Sigmoid colon (tissue), 7 donors: ENCODE data around the gene KCNIP3. TPM values are rescaled to one million over a fixed set of nuclear protein-coding genes. Genes with fewer than 3 reads are reported as not detected.

Experiments
- DNase-seq: peaks from one replicate; pipeline ENCODE4 v3.0.0-alpha.2; 2019
- H3K27ac ChIP-seq, 4 donors: fragments of 200-600 bp; sonication (generic); one replicate each; pipeline ENCODE4 v1.5.1; 2016 to 2019; ENCODE audit warnings: mild to moderate bottlenecking in 1 of 4
- H3K27me3 ChIP-seq, 3 donors: fragments of 200-600 bp; sonication (generic); one replicate each; pipeline ENCODE4 v1.5.1; 2019; ENCODE audit warnings: mild to moderate bottlenecking in 1 of 3
- H3K36me3 ChIP-seq, 4 donors: fragments of 200-600 bp; sonication (generic); one replicate each; pipeline ENCODE4 v1.5.1; 2016 to 2019
- H3K4me1 ChIP-seq, 4 donors: fragments of 200-600 bp; sonication (generic); one replicate each; pipeline ENCODE4 v1.5.1; 2017 to 2019
- H3K4me3 ChIP-seq, 4 donors: fragments of 200-600 bp; sonication (generic); one replicate each; pipeline ENCODE4 v1.5.1; 2017 to 2019; ENCODE audit warnings: mild to moderate bottlenecking in 2 of 4, moderate library complexity in 1 of 4
- H3K9me3 ChIP-seq, 4 donors: fragments of 200-600 bp in 3 of 4; sonication (generic) in 3 of 4; one replicate each; pipeline versions ENCODE4 v1.5.1 to v1.6.1; 2013 to 2019
- EP300 ChIP-seq, 4 donors: sonication (generic); formaldehyde crosslinking; IDR thresholded peaks; one replicate each; pipeline ENCODE4 v1.6.1; 2017; ENCODE audit warnings: antibody characterized with exemption in 4 of 4
- POLR2A ChIP-seq, 2 donors: fragments of 450-650 bp; IDR thresholded peaks; one replicate each; pipeline ENCODE4 v1.6.1; 2016; ENCODE audit warnings: antibody characterized with exemption in 2 of 2, mild to moderate bottlenecking in 2 of 2, moderate library complexity in 2 of 2
- POLR2AphosphoS5 ChIP-seq, 4 donors: sonication (generic); formaldehyde crosslinking; IDR thresholded peaks; one replicate each; pipeline ENCODE4 v1.6.1; 2017; ENCODE audit warnings: antibody characterized with exemption in 4 of 4
- WGBS, 2 donors: extraction: QIAGEN DNeasy Blood & Tissue Kit; methylation state at CpG; one replicate each; pipeline ENCODE4 v1.1.7; 2013; 5-methylcytosine and 5-hydroxymethylcytosine counted together
- intact Hi-C: fragments of 100-400 bp; cut with DNase I; formaldehyde crosslinking; loops from one replicate; pipeline ENCODE4 v1.15.1; 2023
- polyA plus RNA-seq, 3 donors: library from polyadenylated mRNA; stranded (reverse); fragments of 200-250 nt; gene quantifications; one replicate each; pipeline ENCODE4 v1.2.3, GENCODE V29; 2013
- total RNA-seq, 4 donors: library from RNA; depleted of rRNA; stranded (reverse); fragments of >200 nt; gene quantifications; one replicate each; pipeline ENCODE4 v1.1.0, GENCODE V29; 2016
- TF ChIP-seq, protein P1 (sequence below), 4 experiments: fragments of 450-650 bp in 3 of 4; fragments of 200-600 bp in 1 of 4; IDR thresholded peaks; one replicate each; pipeline ENCODE4 v1.5.1; 2016 to 2019; ENCODE audit warnings: antibody characterized with exemption in 4 of 4, mild to moderate bottlenecking in 3 of 4, moderate library complexity in 2 of 4
- donor health status: healthy with polysubstance abuse.
- donor health status: Bipolar disorder and iron deficiency.
- donor health status: healthy.

The KCNIP3 gene
- total and polyA plus RNA-seq, 7 donors: 1.8 to 23.8 (median 11.8) TPM

DNA sequence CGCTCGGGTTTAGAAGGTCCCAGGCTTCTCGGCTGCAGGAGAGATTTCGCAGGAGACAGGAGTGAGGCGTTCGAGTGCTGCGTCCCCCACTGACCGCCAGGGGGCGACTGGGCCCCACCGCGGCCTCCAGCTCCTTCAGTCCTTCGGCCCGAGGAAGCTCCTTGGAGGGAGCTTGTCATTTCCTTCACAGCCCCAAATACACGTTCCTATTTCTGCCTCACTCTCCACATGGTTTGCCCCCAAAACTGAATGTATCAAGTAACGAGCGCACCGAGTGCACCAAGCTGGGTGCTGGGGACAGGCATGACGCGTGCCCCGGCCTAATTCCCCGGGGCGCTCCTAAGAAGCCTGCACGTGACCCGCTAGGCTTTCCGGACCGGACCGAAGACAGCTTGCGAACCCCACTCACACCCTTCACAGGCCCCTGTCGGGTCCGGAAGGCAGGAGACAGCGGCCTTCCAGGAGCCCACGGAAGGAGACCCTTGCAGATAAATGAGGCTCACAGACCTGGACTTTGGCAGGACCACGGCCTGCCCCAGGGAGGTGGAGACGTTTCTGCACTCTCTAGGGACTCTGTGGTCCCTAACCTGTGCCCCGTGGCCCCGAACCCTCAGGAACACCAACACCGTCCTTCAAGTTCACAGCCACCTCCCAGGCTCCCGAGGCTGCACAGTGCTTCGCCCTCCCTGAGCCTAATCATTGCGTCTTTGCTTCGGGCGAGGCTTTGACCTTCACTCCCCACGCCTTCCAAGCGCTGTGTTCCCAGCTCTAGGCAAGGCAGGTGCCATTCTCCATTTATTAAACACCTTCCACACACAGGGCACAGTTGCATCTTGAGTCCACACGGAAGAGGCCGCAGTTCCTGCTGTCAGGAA, 92.3 kb downstream of the KCNIP3 start:
- intact Hi-C loops: loop anchor here (5.0 kb wide), 1 partner anchor 42 kb away; no protein-coding TSS in a partner anchor
- Histone ChIP-seq H3K27ac (no peak overlapping the region), H3K4me3 (no peak overlapping the region)

DNA sequence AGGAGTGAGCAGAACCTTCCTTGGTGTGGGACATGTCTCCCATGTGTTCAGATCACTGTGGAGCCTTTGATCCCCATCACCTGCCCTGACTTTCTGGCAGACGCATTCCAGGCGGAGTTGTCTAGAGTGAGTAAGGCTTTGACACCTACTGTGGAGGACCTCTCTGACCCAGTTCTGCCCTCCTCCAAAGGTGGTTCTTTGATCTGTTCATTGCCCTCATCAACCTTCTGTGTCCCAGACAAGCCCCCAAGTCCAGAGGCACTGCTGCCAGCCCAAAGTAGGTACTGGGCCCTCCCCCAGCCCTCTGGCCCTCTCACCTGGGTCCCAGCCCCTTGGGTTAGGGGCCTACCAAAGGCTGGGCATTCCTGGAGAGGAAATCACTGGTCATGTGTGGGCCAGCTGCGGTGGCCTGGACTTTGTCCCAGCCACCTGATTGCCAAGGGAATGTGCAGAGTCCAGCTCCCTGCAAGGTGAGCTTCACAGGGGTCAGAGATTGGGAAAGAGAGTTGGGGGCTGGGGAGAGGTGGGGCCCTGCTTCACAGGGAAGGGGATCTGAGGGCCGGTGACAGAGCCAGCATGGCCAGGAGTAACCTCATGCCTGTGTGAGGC, 93.2 kb downstream of the KCNIP3 start:
- intact Hi-C loops: no loop called here
- TF ChIP-seq POLR2AphosphoS5 (IDR thresholded peaks at IDR 0.05) (no peak), POLR2A (IDR thresholded peaks at IDR 0.05) (no peak), EP300 (IDR thresholded peaks at IDR 0.05) (no peak)
- TF ChIP-seq, protein P1, sequence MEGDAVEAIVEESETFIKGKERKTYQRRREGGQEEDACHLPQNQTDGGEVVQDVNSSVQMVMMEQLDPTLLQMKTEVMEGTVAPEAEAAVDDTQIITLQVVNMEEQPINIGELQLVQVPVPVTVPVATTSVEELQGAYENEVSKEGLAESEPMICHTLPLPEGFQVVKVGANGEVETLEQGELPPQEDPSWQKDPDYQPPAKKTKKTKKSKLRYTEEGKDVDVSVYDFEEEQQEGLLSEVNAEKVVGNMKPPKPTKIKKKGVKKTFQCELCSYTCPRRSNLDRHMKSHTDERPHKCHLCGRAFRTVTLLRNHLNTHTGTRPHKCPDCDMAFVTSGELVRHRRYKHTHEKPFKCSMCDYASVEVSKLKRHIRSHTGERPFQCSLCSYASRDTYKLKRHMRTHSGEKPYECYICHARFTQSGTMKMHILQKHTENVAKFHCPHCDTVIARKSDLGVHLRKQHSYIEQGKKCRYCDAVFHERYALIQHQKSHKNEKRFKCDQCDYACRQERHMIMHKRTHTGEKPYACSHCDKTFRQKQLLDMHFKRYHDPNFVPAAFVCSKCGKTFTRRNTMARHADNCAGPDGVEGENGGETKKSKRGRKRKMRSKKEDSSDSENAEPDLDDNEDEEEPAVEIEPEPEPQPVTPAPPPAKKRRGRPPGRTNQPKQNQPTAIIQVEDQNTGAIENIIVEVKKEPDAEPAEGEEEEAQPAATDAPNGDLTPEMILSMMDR (IDR thresholded peaks at IDR 0.05): no peak
- DNase-seq: peak; percentile 47
- Histone ChIP-seq H3K4me1 (peaks cover 0 to 8% (median 6%) of the 10 kb centered on the region in 4 donors), H3K27me3 (peaks cover 0 to 7% (median 0%) of the 10 kb centered on the region in 3 donors), H3K27ac (no peak overlapping the region), H3K36me3 (no peaks in the 10 kb centered on the region), H3K4me3 (no peak overlapping the region), H3K9me3 (no peaks in the 10 kb centered on the region)
- WGBS, 2 donors: 70 to 89% methylated on average over 4 of the region's 4 CpGs

More for the DNA sequence above, 92.3 kb downstream of the KCNIP3 start:
- TF ChIP-seq POLR2AphosphoS5 (IDR thresholded peaks at IDR 0.05) (no peak), EP300 (IDR thresholded peaks at IDR 0.05) (no peak)
- TF ChIP-seq, protein P1 (IDR thresholded peaks at IDR 0.05): peak; percentile 48 to 94 (median 64)
- Histone ChIP-seq H3K27me3 (peaks cover 0 to 7% (median 0%) of the 10 kb centered on the region in 3 donors), H3K36me3 (no peaks in the 10 kb centered on the region), H3K9me3 (no peaks in the 10 kb centered on the region), H3K4me1 (peaks cover 0 to 8% (median 6%) of the 10 kb centered on the region in 4 donors)
- peak; percentile 81 for DNase-seq
- 55 to 59% methylated on average over 46 of the region's 46 CpGs for WGBS, 2 donors

DNA sequence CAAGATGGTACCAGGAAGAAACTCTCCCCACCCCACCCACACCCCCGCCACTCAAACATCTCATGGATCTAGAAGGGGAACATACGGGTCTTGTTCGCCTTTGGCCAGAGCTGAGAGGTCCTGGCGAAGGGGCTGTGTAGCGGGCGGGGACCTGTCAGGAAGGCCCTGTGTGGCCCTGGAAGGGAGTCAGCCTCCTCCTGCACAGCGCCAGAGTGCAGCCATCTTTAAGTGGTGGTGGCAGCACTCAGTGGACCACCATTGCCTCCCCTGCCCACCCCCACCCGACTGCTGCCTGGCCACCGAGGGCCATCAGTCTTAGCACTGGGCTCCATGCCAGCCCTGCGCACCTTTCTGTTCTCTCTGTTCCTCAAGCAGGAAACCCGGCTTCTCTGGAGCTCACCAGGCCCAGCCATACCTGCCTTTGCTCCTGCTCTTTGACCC, 93.8 kb downstream of the KCNIP3 start:
- intact Hi-C loops: no loop called here

DNA sequence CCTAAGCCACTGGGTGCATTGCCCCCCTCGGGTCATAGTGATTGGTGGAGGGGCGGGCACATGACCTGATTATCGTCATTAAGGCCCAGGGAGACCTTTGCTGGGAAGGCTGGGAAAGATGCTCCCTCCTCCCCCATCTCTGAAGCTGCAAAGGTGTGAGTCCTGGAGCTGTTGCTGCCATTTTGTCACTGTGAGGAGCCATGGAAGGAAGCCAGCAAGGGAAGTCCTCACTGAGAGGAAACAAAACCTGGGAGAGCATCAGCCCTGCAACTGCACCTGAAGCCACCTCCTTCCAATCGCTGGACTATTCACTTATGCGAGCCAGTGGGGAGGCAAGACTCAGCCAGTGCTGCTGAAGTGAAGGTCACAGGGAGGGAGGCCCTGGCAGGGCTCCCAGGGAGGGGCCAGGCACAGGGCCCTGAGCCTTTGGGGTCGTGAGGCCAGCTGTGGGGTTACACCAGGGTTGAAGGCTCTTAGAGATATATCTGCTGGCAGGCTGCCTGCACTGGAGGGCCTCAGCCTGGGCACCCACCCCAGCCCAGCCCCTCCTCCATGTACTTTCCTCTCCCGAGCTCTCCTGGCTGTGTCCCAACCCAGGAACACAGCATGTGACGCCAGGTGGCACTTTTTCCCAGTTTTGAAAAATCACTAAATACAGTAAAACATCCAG, 94.6 kb downstream of the KCNIP3 start:
- no peaks in the 10 kb centered on the region for H3K9me3 ChIP-seq
- DNase-seq: peak; percentile 50
- WGBS, 2 donors: 45 to 68% methylated on average over 8 of the region's 8 CpGs
- TF ChIP-seq POLR2A (IDR thresholded peaks at IDR 0.05) (no peak), POLR2AphosphoS5 (IDR thresholded peaks at IDR 0.05) (no peak)
- TF ChIP-seq, protein P1 (IDR thresholded peaks at IDR 0.05): no peak
- H3K27ac ChIP-seq: no peak overlapping the region
- peaks cover 0 to 7% (median 0%) of the 10 kb centered on the region in 3 donors for H3K27me3 ChIP-seq
- H3K36me3 ChIP-seq: no peaks in the 10 kb centered on the region
- peaks cover 0 to 8% (median 6%) of the 10 kb centered on the region in 4 donors for H3K4me1 ChIP-seq
- no peak overlapping the region for H3K4me3 ChIP-seq
- intact Hi-C loops: no loop called here

More for the DNA sequence above, 93.8 kb downstream of the KCNIP3 start:
- Histone ChIP-seq H3K27ac (no peak overlapping the region), H3K36me3 (no peaks in the 10 kb centered on the region), H3K4me1 (peaks cover 0 to 8% (median 6%) of the 10 kb centered on the region in 4 donors), H3K4me3 (no peak overlapping the region), H3K27me3 (peaks cover 0 to 7% (median 0%) of the 10 kb centered on the region in 3 donors), H3K9me3 (no peaks in the 10 kb centered on the region)
- WGBS, 2 donors: 74 to 86% methylated on average over 11 of the region's 11 CpGs
- peak; percentile 45 for DNase-seq
- TF ChIP-seq, protein P1 (IDR thresholded peaks at IDR 0.05): no peak
- TF ChIP-seq POLR2AphosphoS5 (IDR thresholded peaks at IDR 0.05) (no peak), POLR2A (IDR thresholded peaks at IDR 0.05) (no peak), EP300 (IDR thresholded peaks at IDR 0.05) (no peak)
